Right renal cortex interstitium (tissue), 3 donors: Measurements from ENCODE around the gene ADIPOQ. TPM values are rescaled to one million over a fixed set of nuclear protein-coding genes. Genes with fewer than 3 reads are reported as not detected.
"Not testable (repeated sequence)": the region's sequence is repeated elsewhere in the genome, so short reads cannot be mapped to it uniquely, and the experiment has no call there.

Source experiments
- DNase-seq, 3 donors: peaks; one replicate each; pipeline ENCODE4 v3.0.0-alpha.2; 2013; ENCODE audit warnings: low read depth in 3 of 3, low spot score in 2 of 3
- polyA plus RNA-seq, 3 donors: library from polyadenylated mRNA; unstranded; fragments of 120-200 nt; gene quantifications; one replicate each; pipeline ENCODE4 v1.2.1, GENCODE V29; 2013; ENCODE audit not compliant: insufficient read length in 3 of 3

The ADIPOQ gene
- polyA plus RNA-seq, 3 donors: 0.03 to 0.04 TPM; not detected in 1

- no peak for DNase-seq
These were observed 53.5 kb downstream of the ADIPOQ start for GRCh38 chr3:186896006-186896405.

- DNase-seq: peak; percentile 39 to 48 (median 43)
These were observed 54.4 kb downstream of the ADIPOQ start for GRCh38 chr3:186896875-186897274.

GRCh38 chr3:186901135-186901734, 58.7 kb downstream of the ADIPOQ start:
- DNase-seq: no peak

- no peak for DNase-seq
These were observed 59.6 kb downstream of the ADIPOQ start for GRCh38 chr3:186902154-186902553.

- no peak for DNase-seq
These were observed 60.2 kb downstream of the ADIPOQ start for GRCh38 chr3:186902713-186903112.

- not testable (repeated sequence) for DNase-seq
These were observed 61.2 kb downstream of the ADIPOQ start for GRCh38 chr3:186903676-186904075.

GRCh38 chr3:186907075-186907474, 64.6 kb downstream of the ADIPOQ start:
- not testable (repeated sequence) for DNase-seq

Other genes with a start within 250 kb of the ADIPOQ start
- gene AHSG, start 229.7 kb upstream of the ADIPOQ start, polyA plus RNA-seq: 1 to 10 TPM in 2 of 3 donors, under 1 TPM in 1; 0.69 to 2.7 (median 1.0) TPM
- gene FETUB, start 202.3 kb upstream of the ADIPOQ start, polyA plus RNA-seq: under 1 TPM in 1 of 3 donors, not detected in 2; 0.33 TPM
- 1 to 10 TPM; 2.1 to 2.8 (median 2.2) TPM for gene HRG, start 176.7 kb upstream of the ADIPOQ start, polyA plus RNA-seq
- gene KNG1, start 125.4 kb upstream of the ADIPOQ start, polyA plus RNA-seq: 100 to 1,000 TPM; 144 to 168 (median 163) TPM
- gene EIF4A2, start 59.1 kb upstream of the ADIPOQ start, polyA plus RNA-seq: 1,000 to 10,000 TPM in 1 of 3 donors, 100 to 1,000 TPM in 2; 981 to 1,043 (median 986) TPM
- 10 to 100 TPM; 44.0 to 58.3 (median 54.9) TPM for gene RFC4, start 36.2 kb upstream of the ADIPOQ start, polyA plus RNA-seq
- 10 to 100 TPM; 65.8 to 81.0 (median 72.8) TPM for gene ST6GAL1, start 87.8 kb downstream of the ADIPOQ start, polyA plus RNA-seq